A375 (cell line): Measurements from ENCODE around the gene XBP1. TPM values are rescaled to one million over a fixed set of nuclear protein-coding genes. Genes with fewer than 3 reads are reported as not detected.

Source experiments
- small RNA-seq: library from RNA; depleted of rRNA; stranded (forward); fragments of <200 nt; gene quantifications from one replicate; pipeline ENCODE3, GENCODE V24; 2014
- total RNA-seq: library from RNA; depleted of rRNA; stranded (reverse); fragments of >200 nt; shearing (Covaris generic); gene quantifications from 2 replicates; pipeline ENCODE4 v1.2.3, GENCODE V29; 2014; rRNA removed

XBP1 gene
- total RNA-seq, result 162 and 229 TPM in 2 replicates

GRCh38 chr22:28800308-28801041 is at the start of gene XBP1:
TSS of gene XBP1 (minus strand) at chr22:28800569.

GRCh38 chr22:28772633-28773460 is 27.5 kb downstream of the XBP1 start, which contains the start of gene CCDC117:
TSS of gene CCDC117 (plus strand) at chr22:28772695. CDS start at chr22:28772850, 155 bp downstream.

Small RNAs within 50 kb of the gene (small RNA-seq; reads per million reads assigned to genes)
- not detected for gene Z93930.1

Other genes starting within 250 kb of the XBP1 start
- 3.2 and 5.3 TPM in 2 replicates for gene TTC28, start 120.7 kb downstream of the XBP1 start, total RNA-seq
- gene CHEK2, start 58.7 kb downstream of the XBP1 start, total RNA-seq, result 12.0 and 16.2 TPM in 2 replicates
- 8.4 and 11.6 TPM in 2 replicates for gene HSCB, start 58.5 kb downstream of the XBP1 start, total RNA-seq
- 8.2 and 8.5 TPM in 2 replicates for gene CCDC117, start 27.9 kb downstream of the XBP1 start, total RNA-seq
- gene ZNRF3, start 83.0 kb upstream of the XBP1 start, total RNA-seq, result 4.1 and 4.8 TPM in 2 replicates